H9 (cell line): ENCODE data around the gene MIER2. TPM values are rescaled to one million over a fixed set of nuclear protein-coding genes. Genes with fewer than 3 reads are reported as not detected.

Experiments used
- DNase-seq: peaks from one replicate; pipeline ENCODE4 v3.0.0-alpha.2; 2017
- H2AFZ ChIP-seq: one replicate; pipeline ENCODE4 v1.6.1; 2013; ENCODE audit warnings: mild to moderate bottlenecking, low read length, control low read depth, moderate library complexity
- H2AK5ac ChIP-seq: 2 replicates; pipeline ENCODE4 v1.6.1; 2013; ENCODE audit warnings: low read length, control low read depth, mixed read lengths; ENCODE audit not compliant: insufficient read length
- H2BK120ac ChIP-seq: one replicate; pipeline ENCODE4 v1.6.1; 2013; ENCODE audit warnings: low read depth, mild to moderate bottlenecking, low read length, control low read depth, inconsistent platforms; ENCODE audit not compliant: poor library complexity, severe bottlenecking
- H2BK12ac ChIP-seq: 2 replicates; pipeline ENCODE4 v1.6.1; 2013; ENCODE audit warnings: low read length, control low read depth, mixed read lengths, low read depth; ENCODE audit not compliant: insufficient read length
- H2BK15ac ChIP-seq: 2 replicates; pipeline ENCODE4 v1.6.1; 2013; ENCODE audit warnings: low read depth, low read length, control low read depth
- H2BK20ac ChIP-seq: one replicate; pipeline ENCODE4 v1.6.1; 2013; ENCODE audit warnings: low read depth, mild to moderate bottlenecking, low read length, control low read depth, inconsistent platforms; ENCODE audit not compliant: poor library complexity, severe bottlenecking
- H2BK5ac ChIP-seq: 2 replicates; pipeline ENCODE4 v1.6.1; 2013; ENCODE audit warnings: low read length, control low read depth, mixed read lengths; ENCODE audit not compliant: insufficient read length
- H3K14ac ChIP-seq: 2 replicates; pipeline ENCODE4 v1.6.1; 2013; ENCODE audit warnings: low read length, control low read depth; ENCODE audit not compliant: insufficient read depth
- H3K18ac ChIP-seq: 2 replicates; pipeline ENCODE4 v1.6.1; 2013; ENCODE audit warnings: low read depth, mild to moderate bottlenecking, mixed read lengths, low read length, control low read depth; ENCODE audit not compliant: insufficient read length
- H3K23ac ChIP-seq: 2 replicates; pipeline ENCODE4 v1.6.1; 2013; ENCODE audit warnings: low read length, control low read depth, mixed read lengths, low read depth; ENCODE audit not compliant: insufficient read length
- H3K23me2 ChIP-seq: 2 replicates; pipeline ENCODE4 v1.6.1; 2013; ENCODE audit warnings: low read depth, mild to moderate bottlenecking, mixed read lengths, low read length, control low read depth; ENCODE audit not compliant: insufficient read length, poor library complexity, severe bottlenecking
- H3K27ac ChIP-seq: 2 replicates; pipeline ENCODE4 v1.5.1; 2013; ENCODE audit warnings: low read length, control low read depth, mixed read lengths, low read depth; ENCODE audit not compliant: insufficient read length
- H3K27me3 ChIP-seq: 2 replicates; pipeline ENCODE4 v1.6.1; 2013; ENCODE audit warnings: low read length, control low read depth, inconsistent platforms; ENCODE audit not compliant: insufficient read depth
- H3K4ac ChIP-seq: 2 replicates; pipeline ENCODE4 v1.6.1; 2013; ENCODE audit warnings: low read depth, mild to moderate bottlenecking, control low read depth, inconsistent platforms, low read length, moderate library complexity
- H3K4me1 ChIP-seq: 2 replicates; pipeline ENCODE4 v1.6.1; 2013; ENCODE audit warnings: low read length, control low read depth, inconsistent platforms; ENCODE audit not compliant: insufficient read depth
- H3K4me2 ChIP-seq: 2 replicates; pipeline ENCODE4 v1.6.1; 2013; ENCODE audit warnings: low read length, control low read depth, mixed read lengths; ENCODE audit not compliant: insufficient read length, insufficient read depth
- H3K56ac ChIP-seq: 2 replicates; pipeline ENCODE4 v1.6.1; 2013; ENCODE audit warnings: low read depth, mild to moderate bottlenecking, mixed read lengths, low read length, control low read depth; ENCODE audit not compliant: insufficient read length
- H3K79me1 ChIP-seq: 2 replicates; pipeline ENCODE4 v1.6.1; 2013; ENCODE audit warnings: low read depth, mild to moderate bottlenecking, moderate library complexity, low read length, control low read depth, inconsistent platforms; ENCODE audit not compliant: insufficient read depth, poor library complexity, severe bottlenecking
- H3K79me2 ChIP-seq: 2 replicates; pipeline ENCODE4 v1.6.1; 2013; ENCODE audit warnings: low read length, control low read depth, inconsistent platforms; ENCODE audit not compliant: insufficient read depth
- H3K9ac ChIP-seq: 2 replicates; pipeline ENCODE4 v1.6.1; 2013; ENCODE audit warnings: low read length, control low read depth, mixed read lengths; ENCODE audit not compliant: insufficient read length; ENCODE audit errors: extremely low read depth
- H3K9me3 ChIP-seq: one replicate; pipeline ENCODE4 v1.6.1; 2013; ENCODE audit warnings: low read depth, low read length, inconsistent platforms; ENCODE audit not compliant: control insufficient read depth
- H3T11ph ChIP-seq: one replicate; pipeline ENCODE4 v1.6.1; 2013; ENCODE audit warnings: mild to moderate bottlenecking, low read length, control low read depth, inconsistent platforms
- H4K20me1 ChIP-seq: one replicate; pipeline ENCODE4 v1.6.1; 2013; ENCODE audit not compliant: control insufficient read depth, insufficient read length, insufficient read depth
- H4K5ac ChIP-seq: 2 replicates; pipeline ENCODE4 v1.6.1; 2013; ENCODE audit warnings: low read depth, mild to moderate bottlenecking, mixed read lengths, low read length, control low read depth; ENCODE audit not compliant: insufficient read length
- H4K8ac ChIP-seq: replicated peaks from 2 replicates; pipeline ENCODE4 v1.6.1; 2013; ENCODE audit warnings: low read length, control low read depth, mixed read lengths, low read depth; ENCODE audit not compliant: insufficient read length
- H4K91ac ChIP-seq: 2 replicates; pipeline ENCODE4 v1.6.1; 2013; ENCODE audit warnings: low read depth, mild to moderate bottlenecking, moderate library complexity, mixed read lengths, low read length, control low read depth; ENCODE audit not compliant: insufficient read length
- H3K27ac Mint-ChIP-seq, 3 experiments: 2 replicates in 2 of 3; 3 replicates in 1 of 3; pipeline ENCODE4 v1.8.0; 2020 to 2021; ENCODE audit warnings: mixed read lengths in 3 of 3, mild to moderate bottlenecking in 1 of 3, moderate library complexity in 1 of 3
- H3K27me3 Mint-ChIP-seq: 2 replicates; pipeline ENCODE4 v1.8.0; 2021; ENCODE audit warnings: low read depth, mild to moderate bottlenecking, moderate library complexity, mixed read lengths
- H3K36me3 Mint-ChIP-seq, 3 experiments: 2 replicates in 2 of 3; 3 replicates in 1 of 3; pipeline ENCODE4 v1.8.0; 2020 to 2021; ENCODE audit warnings: low read depth in 3 of 3, mixed read lengths in 3 of 3; ENCODE audit not compliant: insufficient read depth in 1 of 3
- H3K4me1 Mint-ChIP-seq, 2 experiments: 2 replicates each; pipeline ENCODE4 v1.8.0; 2020; ENCODE audit warnings: mixed read lengths in 2 of 2
- H3K4me3 Mint-ChIP-seq, 2 experiments: 2 replicates in 1 of 2; 3 replicates in 1 of 2; pipeline ENCODE4 v1.8.0; 2020 to 2021; ENCODE audit warnings: mild to moderate bottlenecking in 2 of 2, mixed read lengths in 2 of 2, moderate library complexity in 1 of 2
- H3K9me3 Mint-ChIP-seq, 2 experiments: 2 replicates in 1 of 2; 3 replicates in 1 of 2; pipeline ENCODE4 v1.8.0; 2020; ENCODE audit warnings: mild to moderate bottlenecking in 2 of 2, mixed read lengths in 2 of 2, moderate library complexity in 1 of 2
- CTCF ChIP-seq: fragments of 200-600 bp; sonication (generic); conservative IDR thresholded peaks from 3 replicates; pipeline ENCODE4 v1.8.0; 2021; ENCODE audit warnings: antibody characterized with exemption, mild to moderate bottlenecking
- WGBS: extraction: QIAGEN DNeasy Blood & Tissue Kit; methylation state at CpG from one replicate; pipeline ENCODE4 v1.1.7; 2013; ENCODE audit warnings: missing lambda C conversion rate, low lambda C conversion rate, mixed read lengths; ENCODE audit not compliant: insufficient read length; ENCODE audit errors: extremely low coverage; 5-methylcytosine and 5-hydroxymethylcytosine counted together
- total RNA-seq: library from RNA; stranded (reverse); gene quantifications from 2 replicates; pipeline ENCODE4 v1.2.1, GENCODE V29; 2021

MIER2 gene
- total RNA-seq, 1 experiment from 2014 or later: 60.5 TPM

GRCh38 chr19:275958-276646 is 68.5 kb downstream of the MIER2 start:
- no peak overlapping the region for H3T11ph ChIP-seq
- no peak overlapping the region for H3K4me2 ChIP-seq
- no peak overlapping the region for H3K14ac ChIP-seq
- TF ChIP-seq CTCF: no peak
- H4K8ac ChIP-seq: no peak overlapping the region
- H3K79me1 ChIP-seq: no peaks in the 10 kb centered on the region
- no peaks in the 10 kb centered on the region for H3K23me2 ChIP-seq
- H4K5ac ChIP-seq: no peak overlapping the region
- no peaks in the 10 kb centered on the region for H3K79me2 ChIP-seq
- H3K23ac ChIP-seq: no peak overlapping the region
- no peak overlapping the region for H3K9ac ChIP-seq
- peaks cover 6% of the 10 kb centered on the region for H3K27me3 Mint-ChIP-seq
- H4K91ac ChIP-seq: no peak overlapping the region
- no peak overlapping the region for H2AFZ ChIP-seq
- no peak overlapping the region for H3K56ac ChIP-seq
- no peak overlapping the region for H2BK12ac ChIP-seq
- H3K4me3 Mint-ChIP-seq: no peak overlapping the region
- no peak overlapping the region for H2BK5ac ChIP-seq
- no peak overlapping the region for H3K4ac ChIP-seq
- H3K9me3 ChIP-seq: no peaks in the 10 kb centered on the region
- no peak overlapping the region for H3K27ac ChIP-seq
- peaks cover 5% of the 10 kb centered on the region for H3K4me1 ChIP-seq
- no peaks in the 10 kb centered on the region for H4K20me1 ChIP-seq
- no peak overlapping the region for H2BK15ac ChIP-seq
- H3K9me3 Mint-ChIP-seq: peaks cover 0 to 2% of the 10 kb centered on the region in 2 experiments; a peak in 2 of 5 replicates
- no peak overlapping the region for H3K18ac ChIP-seq
- peaks cover 12 to 19% of the 10 kb centered on the region in 2 experiments for H3K4me1 Mint-ChIP-seq
- H3K36me3 Mint-ChIP-seq: peaks cover 7 to 28% (median 17%) of the 10 kb centered on the region in 3 experiments
- H2BK20ac ChIP-seq: no peak overlapping the region
- H2AK5ac ChIP-seq: no peak overlapping the region
- H2BK120ac ChIP-seq: no peak overlapping the region
- DNase-seq: no peak
- WGBS: no CpG with 5 or more reads among the region's 19 CpGs
- H3K27me3 ChIP-seq: no peaks in the 10 kb centered on the region
- H3K27ac Mint-ChIP-seq: no peak overlapping the region; a peak in 1 of 7 replicates
